ENCODE measurements around the gene RAB31.
"Not testable (repeated sequence)": the region's sequence is repeated elsewhere in the genome, so short reads cannot be mapped to it uniquely, and the experiment has no call there.

The RAB31 gene

GRCh38 chr18:9891515-9891914, 183.4 kb downstream of the RAB31 start:
- DNase-seq (ENCODE audit: low read depth); H3K4me3 ChIP-seq (ENCODE audit: low read depth, low read length): not testable (repeated sequence)

GRCh38 chr18:9894454-9895068, 186.5 kb downstream of the RAB31 start:
- DNase-seq (ENCODE audit: low read depth) = no peak

GRCh38 chr18:9897129-9897528, 189.0 kb downstream of the RAB31 start:
- H3K4me3 ChIP-seq (ENCODE audit: low read depth, low read length) = no peak overlapping the region
- DNase-seq (ENCODE audit: low read depth) = no peak

More at GRCh38 chr18:9894454-9895068, 186.5 kb downstream of the RAB31 start:
- no peak overlapping the region for H3K4me3 ChIP-seq (ENCODE audit: low read depth, low read length)

- not testable (repeated sequence) for H3K4me3 ChIP-seq (ENCODE audit: low read depth, low read length); DNase-seq (ENCODE audit: low read depth)
These were observed 189.7 kb downstream of the RAB31 start for GRCh38 chr18:9897787-9898291.

- H3K4me3 ChIP-seq (ENCODE audit: low read depth, low read length) = no peak overlapping the region
- no peak for DNase-seq (ENCODE audit: low read depth)
These were observed 190.9 kb downstream of the RAB31 start for GRCh38 chr18:9898792-9899549.

- H3K4me3 ChIP-seq (ENCODE audit: low read depth, low read length) = not testable (repeated sequence)
These were observed 191.4 kb downstream of the RAB31 start for GRCh38 chr18:9899550-9899930.

GRCh38 chr18:9900699-9901098, 192.6 kb downstream of the RAB31 start:
- H3K4me3 ChIP-seq (ENCODE audit: low read depth, low read length) = no peak overlapping the region

More at GRCh38 chr18:9899550-9899930, 191.4 kb downstream of the RAB31 start:
- DNase-seq (ENCODE audit: low read depth) = not testable (repeated sequence)

GRCh38 chr18:9901377-9901776, 193.3 kb downstream of the RAB31 start:
- DNase-seq (ENCODE audit: low read depth) = no peak
- no peak overlapping the region for H3K4me3 ChIP-seq (ENCODE audit: low read depth, low read length)

More at GRCh38 chr18:9900699-9901098, 192.6 kb downstream of the RAB31 start:
- no peak for DNase-seq (ENCODE audit: low read depth)

- DNase-seq (ENCODE audit: low read depth); H3K4me3 ChIP-seq (ENCODE audit: low read depth, low read length): not testable (repeated sequence)
These were observed 194.2 kb downstream of the RAB31 start for GRCh38 chr18:9902264-9902663.

- H3K4me3 ChIP-seq (ENCODE audit: low read depth, low read length) = no peak overlapping the region
- no peak for DNase-seq (ENCODE audit: low read depth)
These were observed 194.7 kb downstream of the RAB31 start for GRCh38 chr18:9902832-9903231.

- H3K4me3 ChIP-seq (ENCODE audit: low read depth, low read length) = no peak overlapping the region
- DNase-seq (ENCODE audit: low read depth) = peak; percentile 73
These were observed 197.4 kb downstream of the RAB31 start for GRCh38 chr18:9905401-9905922.

GRCh38 chr18:9906481-9906880, 198.4 kb downstream of the RAB31 start:
- no peak for DNase-seq (ENCODE audit: low read depth)
- H3K4me3 ChIP-seq (ENCODE audit: low read depth, low read length) = no peak overlapping the region

GRCh38 chr18:9907867-9908266, 199.8 kb downstream of the RAB31 start:
- no peak overlapping the region for H3K4me3 ChIP-seq (ENCODE audit: low read depth, low read length)
- no peak for DNase-seq (ENCODE audit: low read depth)

GRCh38 chr18:9910071-9910470, 202.0 kb downstream of the RAB31 start:
- DNase-seq (ENCODE audit: low read depth) = no peak
- H3K4me3 ChIP-seq (ENCODE audit: low read depth, low read length) = no peak overlapping the region

GRCh38 chr18:9910661-9911060, 202.6 kb downstream of the RAB31 start:
- no peak overlapping the region for H3K4me3 ChIP-seq (ENCODE audit: low read depth, low read length)
- no peak for DNase-seq (ENCODE audit: low read depth)

GRCh38 chr18:9911226-9911625, 203.1 kb downstream of the RAB31 start:
- DNase-seq (ENCODE audit: low read depth) = no peak
- H3K4me3 ChIP-seq (ENCODE audit: low read depth, low read length) = no peak overlapping the region
